HuH-7.5 (cell line): ENCODE data around the gene MUC5AC.

Experiments
- DNase-seq: peaks from one replicate; pipeline ENCODE4 v3.0.0; 2011; ENCODE audit warnings: low spot score

The MUC5AC gene

DNA sequence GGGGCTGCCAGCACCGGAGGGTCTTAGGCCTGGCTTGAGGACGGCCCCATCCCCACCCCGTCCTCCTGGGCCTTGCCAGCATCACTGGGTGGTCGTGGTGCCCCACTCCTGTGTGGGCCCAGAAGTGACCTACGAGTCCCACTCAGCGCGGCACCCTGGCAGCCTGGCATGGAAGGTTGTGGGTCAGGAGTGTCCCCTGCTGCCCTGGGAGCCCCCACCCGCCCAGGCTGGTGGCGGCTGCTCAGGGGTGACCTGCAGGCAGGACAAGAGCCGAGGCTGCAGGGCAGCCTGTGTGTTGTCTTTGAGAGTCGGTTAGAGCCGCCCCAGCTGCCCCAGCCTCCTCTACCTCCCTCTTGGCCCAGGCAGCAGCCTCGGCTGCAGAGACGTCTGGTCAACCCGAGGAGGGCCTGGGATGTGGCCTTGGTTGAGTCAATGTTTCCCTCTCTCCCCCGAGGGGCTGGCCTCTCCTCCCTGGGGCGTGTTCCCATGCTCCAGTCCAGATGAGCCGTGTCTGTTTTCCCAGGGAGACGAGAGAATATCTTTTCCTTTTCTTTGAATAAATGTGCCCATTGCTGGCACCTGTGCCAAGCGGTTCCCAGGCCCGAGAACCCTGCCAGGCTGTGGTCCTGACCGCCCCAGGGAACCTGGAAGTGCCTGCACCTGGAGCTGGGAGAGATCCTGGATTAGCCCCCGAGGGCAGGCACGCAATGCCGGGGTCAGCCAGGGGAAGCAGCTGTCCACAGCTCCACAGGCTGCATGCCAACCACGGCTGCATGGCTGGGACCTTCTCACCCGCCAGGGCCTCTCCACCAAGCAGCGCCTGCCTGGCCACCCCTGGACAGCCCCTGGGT lies 35.7 kb upstream of the MUC5AC start:
- no peak for DNase-seq

DNA sequence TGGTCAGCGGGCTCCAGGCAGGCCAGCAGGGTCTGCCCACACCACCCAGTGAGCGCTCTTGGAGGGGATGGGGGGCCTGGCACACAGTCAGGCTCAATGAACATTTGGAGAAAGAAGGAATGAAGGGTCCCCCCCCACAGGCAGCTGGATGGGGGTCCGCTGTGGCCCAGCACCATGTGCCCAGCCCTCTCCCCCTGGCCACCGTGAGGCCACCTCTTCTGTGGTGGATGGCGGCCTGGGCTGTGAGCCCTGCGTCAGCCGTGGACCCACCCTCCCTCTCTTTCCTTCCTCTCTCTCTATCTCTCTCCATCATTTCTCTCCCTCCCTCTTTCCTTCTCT lies 35.1 kb upstream of the MUC5AC start:
- no peak for DNase-seq

DNA sequence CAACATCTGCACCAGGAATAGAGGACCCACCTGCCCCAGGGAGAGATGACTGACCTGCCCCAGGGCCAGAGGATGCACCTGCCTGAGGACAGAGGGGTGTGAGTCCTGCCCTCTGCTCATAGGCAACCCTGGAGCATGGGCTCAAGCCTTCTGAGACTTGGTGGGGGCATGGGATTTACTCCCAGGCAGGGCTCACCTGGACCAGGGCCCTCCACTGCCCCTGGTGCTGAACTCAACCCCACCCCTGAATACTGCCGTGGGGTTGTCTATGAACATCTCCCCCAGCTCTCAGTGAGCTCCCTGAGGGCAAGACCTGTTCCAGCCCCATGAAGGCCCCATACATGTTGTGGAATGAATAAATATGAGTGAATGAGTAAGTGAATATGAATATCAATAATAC lies 33.8 kb upstream of the MUC5AC start:
- no peak for DNase-seq

DNA sequence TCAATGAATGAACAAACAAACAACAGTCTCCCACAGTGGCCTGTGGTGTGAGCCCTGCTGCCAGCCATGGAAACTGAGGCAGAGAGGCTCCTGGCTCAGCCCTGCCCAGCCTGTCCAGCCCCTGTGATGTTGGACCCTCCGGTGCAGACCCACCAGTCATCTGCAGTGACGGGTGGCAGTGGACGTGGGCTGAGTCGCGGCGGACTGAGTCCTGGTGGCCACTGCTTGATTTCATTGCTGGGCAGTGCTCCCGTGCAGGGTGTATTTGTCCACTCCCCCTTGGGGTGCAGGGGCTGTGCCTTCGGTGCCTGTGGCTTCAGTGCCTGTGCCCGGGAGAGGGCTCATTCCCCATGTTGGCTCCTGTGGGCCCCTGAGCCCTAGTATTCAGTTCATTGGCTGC lies 31.9 kb upstream of the MUC5AC start:
- no peak for DNase-seq

DNA sequence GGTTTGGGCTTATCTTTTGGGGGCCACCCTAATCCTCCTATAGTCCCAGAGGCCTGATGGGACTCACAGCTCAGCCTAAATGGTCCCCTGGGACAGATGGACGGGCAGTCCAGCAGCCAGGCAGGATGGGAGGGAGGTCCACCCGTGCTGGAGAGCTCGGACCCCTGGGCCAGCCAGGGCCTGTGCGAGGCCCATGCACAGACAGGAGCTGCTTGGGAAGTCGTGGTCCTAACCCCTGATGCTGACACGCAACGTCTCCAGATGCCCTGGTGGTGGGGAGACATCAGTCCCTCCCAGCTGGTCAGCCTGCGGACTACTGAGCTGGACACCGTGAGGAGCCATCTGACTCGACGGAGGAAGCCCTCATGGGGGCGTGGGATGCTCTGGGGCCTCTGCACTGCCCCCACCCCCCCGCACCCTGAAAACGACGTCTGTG lies 31.2 kb upstream of the MUC5AC start:
- DNase-seq, result no peak

DNA sequence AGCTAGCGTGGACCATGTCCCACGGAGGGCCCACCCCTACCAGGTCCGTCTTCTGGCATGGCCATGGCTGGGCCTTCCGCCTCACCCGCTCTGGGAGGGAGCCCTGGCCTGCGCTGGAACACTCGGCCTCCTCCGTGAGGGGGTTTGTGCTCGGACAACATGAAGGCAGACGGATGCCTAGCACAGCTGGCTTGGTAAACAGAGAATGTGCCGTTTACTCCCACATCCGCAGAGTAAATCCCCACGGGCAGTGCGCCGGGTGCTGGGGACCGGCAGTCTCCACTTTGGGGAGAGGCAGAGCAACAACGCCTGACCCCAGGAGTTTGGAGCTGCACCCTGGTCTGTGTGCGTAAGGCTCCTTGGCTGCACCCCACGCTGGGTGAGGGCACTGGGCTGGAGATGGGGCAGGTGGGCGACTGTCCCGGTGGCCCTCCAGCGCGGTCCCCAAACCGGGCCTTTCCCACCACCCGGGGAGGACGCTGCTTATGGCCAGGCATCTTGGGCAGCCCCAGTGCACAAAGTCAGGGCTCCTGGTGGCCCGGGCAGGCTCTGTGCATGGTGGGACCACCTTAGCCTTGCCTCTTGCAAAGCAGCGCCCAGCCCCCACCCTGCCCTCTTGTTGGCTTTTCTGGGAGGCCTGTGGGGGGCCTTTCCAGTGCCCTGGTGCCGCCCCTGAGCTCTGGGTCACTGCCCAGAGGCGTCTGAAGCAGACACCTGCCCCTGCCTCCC lies 30.7 kb upstream of the MUC5AC start:
- no peak for DNase-seq

DNA sequence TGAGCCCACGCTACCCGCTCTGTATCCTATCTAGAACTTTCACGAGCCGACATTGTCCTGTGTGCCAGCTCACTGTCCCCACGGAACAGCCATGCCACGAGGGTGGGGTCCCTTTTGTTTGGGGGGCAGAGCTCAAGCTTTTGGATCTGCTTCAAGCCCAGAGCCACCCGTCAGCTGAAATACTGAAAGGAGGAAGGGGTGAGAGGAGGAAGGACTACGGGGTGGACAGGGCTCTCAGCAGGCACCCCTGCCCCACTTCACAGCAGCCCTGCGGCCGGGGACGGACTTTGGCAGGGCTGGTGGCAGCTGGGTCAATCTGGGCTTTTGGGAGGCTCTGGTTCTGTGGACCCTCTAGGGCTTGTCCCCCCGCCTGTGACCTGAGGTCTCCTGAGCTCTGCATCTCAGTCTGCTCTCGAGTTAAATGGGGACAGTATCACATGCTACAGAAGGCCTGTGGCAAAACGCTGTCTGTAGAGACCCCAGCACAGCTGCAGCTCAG lies 30.0 kb upstream of the MUC5AC start:
- no peak for DNase-seq

DNA sequence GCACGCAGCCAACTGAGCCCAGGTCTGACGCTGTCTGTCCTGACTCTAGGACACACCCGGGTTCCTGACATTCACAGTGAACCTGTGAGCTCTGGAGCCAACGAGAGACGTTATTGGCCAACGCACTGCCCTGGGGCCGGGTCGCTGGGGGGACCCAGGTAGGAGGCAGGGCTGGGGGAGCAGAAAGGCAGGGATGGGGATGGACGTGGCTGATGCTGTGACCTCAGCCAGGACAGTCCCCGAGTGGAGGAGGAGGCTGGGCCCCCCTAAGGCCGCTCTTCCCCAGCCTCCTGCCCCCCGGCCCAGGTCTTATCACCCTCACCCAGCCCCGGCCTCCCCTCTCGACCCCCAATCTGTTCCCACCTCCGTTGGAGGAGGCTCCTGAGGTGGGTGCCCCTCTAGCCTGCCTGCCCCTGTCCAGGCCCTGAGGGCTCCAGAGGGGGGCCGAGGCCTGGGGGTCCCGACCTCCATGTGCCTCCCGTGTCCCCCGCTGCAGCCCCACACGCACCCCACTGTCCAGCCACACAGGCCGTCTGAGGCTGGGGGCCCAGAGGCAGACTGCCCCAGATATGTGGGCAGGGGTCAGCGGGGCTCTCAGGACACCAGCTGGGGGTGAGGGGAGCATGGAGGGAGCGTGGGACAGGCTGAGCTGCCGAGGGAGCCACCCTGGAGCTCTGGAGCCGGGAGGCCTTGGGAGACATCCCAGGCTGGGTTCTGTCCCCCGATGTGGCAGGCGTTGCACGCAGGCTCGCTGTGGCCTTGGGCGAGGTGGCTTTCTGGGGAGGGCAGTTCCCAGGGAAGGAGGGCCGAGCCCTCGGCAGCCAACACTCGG lies 29.2 kb upstream of the MUC5AC start:
- DNase-seq, result no peak

DNA sequence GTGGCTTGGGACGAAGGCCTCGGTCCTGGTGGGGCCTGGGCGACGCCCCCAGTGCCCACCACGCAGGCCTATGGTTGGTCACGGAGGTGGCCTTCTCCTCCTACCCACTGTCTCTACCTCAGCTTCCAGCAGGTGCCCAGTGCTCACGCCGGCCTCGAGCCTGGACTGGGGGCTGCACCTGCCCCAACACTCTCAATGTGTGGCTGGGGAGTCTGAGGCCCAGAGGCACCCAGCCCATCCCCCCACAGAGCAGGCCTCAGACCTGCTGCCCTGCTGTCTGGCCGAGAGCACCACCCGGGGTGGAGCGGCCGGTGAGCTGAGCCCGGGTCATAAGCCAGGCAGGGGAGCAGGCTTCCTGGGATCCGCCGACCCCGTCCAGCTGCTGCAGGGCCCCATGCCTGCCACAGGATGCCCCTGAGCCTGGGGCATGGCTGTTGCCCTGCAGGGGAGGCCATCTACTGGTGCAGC lies 28.6 kb upstream of the MUC5AC start:
- DNase-seq, result no peak

DNA sequence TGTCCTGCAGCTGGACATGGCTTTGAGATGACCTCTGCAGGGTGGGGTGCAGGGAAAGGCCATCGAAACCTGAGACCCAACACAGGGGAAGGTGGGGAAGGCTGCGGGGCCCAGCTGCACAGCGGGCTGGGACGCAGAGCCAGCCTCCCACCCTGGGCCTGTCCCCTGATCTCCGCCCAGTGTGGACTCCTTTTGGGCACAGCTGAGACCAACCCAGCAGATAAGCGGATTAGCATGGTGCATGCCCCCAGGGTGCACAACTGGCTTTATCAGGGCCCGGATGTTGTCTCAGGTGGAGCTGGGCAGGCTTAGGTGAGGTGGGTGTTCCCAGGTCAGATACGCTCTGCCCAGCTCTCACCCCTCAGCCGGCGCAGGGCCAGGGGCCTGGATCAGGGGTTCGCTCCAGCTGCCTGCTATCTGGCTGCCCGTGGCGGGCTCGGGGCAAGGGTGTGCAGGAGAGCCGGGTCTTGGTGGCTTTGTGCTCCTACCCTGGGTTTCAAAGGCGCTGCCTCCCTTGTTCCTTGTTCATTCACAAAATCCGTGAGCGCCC lies 28.1 kb upstream of the MUC5AC start:
- DNase-seq, result no peak

DNA sequence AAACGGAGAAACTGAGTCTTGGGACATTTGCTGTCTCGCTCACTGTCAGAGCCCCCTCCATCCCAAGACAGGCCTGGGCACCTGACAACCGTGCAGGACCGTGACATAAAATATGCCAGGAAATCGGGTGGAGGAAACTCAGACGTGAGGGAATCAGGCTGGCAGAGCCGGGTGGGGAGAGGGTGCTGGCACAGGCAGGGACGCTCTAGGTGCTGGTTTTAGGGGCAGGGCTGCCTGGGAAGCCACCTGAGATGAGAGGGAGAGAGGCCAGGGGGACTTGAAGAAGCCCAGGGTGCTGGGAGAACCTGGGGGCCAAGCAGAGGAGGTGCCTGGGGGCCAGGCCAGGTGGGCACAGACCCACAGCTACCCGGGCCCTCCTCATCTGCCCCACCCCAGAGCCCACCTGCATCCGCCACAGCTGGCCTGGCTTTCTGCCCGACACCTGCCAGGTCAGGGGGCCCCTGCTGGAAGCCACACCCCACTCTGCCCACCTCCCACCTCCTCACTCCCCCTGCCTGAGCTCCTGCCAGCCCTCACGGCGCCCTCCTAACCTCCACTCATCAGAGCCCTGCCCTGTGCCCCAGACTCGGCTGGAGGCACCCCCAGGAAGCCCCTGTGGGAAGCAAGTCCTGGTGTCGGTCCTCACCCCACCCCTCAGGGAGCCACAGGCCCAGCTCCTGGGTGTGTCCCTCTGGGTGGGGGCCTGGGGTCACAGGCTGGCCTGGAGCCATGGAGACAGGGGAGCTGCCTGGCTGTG lies 27.3 kb upstream of the MUC5AC start:
- DNase-seq, result no peak

DNA sequence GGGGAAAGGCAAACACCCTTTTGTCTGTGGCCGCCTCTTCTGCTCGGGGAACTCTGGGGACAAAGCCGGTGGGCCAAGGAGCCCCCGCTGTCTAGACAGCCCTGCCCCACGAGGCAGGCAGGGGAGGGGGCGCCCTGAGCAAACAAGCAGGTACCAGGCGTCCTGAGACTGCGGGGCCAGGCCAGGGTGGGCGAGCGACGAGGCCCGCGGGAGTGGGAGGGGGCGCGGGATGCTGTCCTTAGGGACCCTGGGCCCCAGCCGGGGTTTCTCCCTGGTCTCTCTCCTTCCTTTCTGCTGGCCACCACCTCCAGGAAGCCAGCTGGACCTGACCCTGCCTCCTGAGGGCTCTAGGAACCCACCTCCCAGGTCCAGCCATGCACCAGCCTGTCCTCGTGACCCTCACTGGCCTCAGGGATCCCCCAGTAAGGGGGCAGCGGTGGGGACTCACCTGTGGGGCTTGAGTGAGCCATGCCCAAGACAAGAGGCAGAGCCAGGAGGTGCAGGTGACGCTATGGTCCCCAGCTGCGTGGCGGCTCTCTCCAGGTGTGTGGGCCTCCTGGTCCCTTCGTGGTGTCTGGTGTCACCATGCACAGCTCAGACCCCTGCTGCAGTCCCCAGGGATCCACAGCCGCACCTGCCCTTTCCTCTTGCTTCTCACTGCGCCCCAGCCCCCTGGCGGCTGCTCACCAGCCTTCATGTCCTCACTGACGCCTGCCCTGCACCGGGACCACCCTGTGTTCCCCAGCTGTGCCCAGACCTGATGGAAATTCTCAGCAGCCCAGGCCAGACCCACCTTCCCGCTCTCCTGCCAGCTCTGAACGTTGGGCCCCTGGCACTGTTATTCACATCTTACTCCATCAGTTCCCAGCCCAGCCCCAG lies 26.5 kb upstream of the MUC5AC start:
- DNase-seq, result no peak

DNA sequence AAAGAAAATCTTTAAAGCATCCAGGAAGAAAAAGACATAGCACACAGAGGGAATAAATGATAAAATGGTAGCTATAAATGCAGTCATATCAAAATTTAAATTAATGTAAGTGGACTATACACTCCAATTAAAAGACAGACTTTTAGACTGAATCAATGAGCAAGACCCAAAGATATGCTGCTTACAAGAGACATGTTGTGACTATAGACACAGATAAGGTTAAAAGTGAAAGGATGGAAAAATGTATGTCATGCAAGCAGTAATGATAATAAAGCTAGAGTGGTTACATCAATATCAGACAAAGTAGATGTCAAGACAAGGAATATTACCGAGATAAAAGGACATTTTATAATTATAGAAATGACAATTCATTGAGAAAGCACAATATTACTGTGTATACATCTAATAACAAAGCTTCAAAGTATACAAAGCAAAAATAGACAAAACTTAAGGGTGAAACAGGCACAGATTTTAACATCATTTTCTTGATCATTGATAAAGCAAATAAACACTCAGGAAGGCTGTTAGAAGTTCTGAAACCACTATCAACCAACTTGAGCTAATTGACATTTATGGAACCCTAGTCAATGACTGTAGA lies 22.8 kb upstream of the MUC5AC start:
- DNase-seq, result no peak

DNA sequence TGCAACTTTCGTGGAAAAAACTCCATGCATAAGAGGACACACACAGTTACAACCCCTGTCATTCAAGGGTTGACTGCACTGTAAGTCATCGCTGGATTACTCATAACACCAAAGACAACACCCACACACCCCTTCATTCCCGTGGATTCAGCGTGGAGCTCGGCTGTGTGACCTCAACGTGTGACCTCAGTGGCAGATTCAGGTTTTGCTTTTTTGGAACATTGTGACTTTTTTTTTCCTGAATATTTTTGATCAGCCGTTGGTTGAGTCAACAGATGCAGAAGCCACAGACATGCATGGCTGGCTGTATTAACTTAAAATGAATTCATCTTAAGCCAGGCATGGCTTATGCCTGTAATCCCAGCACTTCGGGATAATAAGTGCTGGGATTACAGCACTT lies 19.7 kb upstream of the MUC5AC start:
- no peak for DNase-seq

DNA sequence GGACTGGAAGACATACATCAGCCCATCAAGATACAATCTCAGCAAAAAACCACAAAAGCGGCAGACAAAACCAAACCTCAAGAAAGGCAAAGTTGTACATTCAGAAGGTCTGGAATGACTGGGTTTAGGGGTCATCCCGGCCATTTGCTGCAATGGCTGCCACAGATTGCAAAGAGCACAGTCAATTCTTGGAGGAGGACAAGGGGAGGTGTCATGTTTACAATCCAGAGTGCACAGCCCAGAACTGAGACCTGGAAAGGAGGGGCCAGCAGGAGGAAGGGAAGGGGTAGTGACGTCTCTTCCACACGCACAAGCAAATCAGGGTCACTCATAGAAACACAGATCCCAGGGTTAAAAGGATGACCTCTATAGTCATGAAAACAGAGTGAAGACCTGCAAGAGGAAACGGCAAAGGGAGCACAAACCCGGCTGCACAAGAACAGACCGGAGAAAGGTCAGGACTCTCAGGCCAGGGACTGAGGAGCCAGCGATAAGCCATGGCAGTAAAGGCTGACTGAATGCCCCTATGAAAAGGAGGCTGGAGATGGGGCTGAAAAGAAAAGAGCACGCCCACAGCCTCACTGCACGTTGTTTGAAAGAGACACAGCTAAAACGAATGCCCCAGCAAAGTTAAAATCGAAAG lies 18.2 kb upstream of the MUC5AC start:
- DNase-seq, result no peak

DNA sequence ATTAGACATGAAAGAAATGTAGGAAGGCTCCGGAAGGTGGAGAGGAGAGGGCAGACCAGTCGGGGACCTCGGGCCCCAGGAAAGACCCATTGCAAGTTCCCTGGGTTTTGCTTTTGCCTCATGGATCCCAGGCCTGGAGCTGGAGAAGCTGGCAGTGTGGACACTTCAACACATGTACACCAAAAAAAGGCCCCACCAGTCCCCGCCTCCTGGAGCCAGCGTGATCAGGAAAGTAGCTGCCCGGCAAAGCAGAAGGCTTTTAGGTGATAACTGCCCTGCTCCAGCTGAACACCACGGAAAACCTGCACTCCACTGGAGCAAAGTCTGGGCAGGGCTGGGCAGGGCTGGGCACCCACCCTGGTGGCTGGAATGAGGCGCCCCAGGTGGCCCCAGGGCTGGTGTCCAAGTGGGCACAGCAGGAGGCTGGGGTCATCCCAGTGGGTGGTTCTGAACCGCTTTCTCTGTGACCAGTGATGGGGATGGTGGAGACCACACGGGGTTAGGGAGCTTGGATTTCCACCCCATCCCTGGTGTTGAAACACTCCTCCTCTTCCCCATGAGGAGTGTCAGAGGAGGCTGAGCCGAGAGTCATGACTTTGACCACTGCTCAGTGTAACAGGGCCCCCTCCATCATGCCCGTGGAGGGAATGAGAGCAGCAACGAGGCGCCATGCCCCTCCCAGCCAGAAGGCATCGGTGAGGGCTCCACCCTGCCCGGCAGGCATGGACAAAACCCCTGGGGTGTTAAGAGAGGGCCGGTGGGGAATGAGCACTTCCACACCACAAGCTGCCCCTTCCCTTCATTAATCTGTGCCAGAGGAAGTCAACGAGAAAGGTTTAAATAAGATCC lies 16.9 kb upstream of the MUC5AC start:
- no peak for DNase-seq

DNA sequence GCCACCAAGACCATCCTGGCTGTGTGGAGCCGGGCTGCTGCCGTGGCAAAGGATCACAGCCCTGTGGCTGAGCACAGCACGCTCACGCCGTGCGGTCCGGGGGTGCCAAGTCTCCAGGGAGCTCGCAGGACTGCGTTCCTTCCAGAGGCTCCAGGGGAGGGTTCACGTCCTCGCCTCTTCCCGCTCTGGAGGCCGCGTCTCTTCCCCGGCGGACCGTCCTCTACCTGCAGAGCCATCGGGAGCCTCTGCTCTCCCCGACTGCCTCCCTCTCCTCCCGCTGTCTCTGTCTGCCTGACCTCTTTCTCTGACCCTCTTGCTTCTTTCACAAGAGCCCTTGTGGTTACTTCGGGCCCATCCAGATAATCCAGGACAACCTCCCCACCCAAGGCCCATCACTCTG lies 11.4 kb upstream of the MUC5AC start:
- no peak for DNase-seq

DNA sequence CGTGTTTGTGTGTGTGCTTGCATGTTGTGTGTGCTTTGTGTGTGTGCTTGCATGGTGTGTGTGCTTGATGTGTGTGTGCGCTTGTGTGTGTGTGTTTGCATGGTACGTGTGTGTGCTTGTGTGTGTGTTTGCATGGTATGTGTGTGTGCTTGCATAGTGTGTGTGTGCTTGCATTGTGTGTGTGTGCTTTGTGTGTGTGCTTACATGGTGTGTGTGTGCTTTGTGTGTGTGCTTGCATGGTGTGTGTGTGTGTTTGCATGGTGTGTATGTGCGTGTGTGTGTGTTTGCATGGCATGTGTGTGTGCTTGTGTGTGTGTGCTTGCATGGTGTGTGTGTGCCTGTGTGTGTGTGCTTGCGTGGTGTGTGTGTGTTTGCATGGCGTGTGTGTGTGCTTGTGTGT lies 10.0 kb upstream of the MUC5AC start:
- no peak for DNase-seq
